GM21825 (cell line): ENCODE data around the gene LCE3D.

Source experiments
- ATAC-seq: cut with Tn5 transposase; IDR thresholded peaks from one replicate; pipeline ENCODE4 v1.9.1; 2021; ENCODE audit warnings: mild to moderate bottlenecking, moderate library complexity; ENCODE audit not compliant: unreplicated experiment

The LCE3D gene

GRCh38 chr1:152533327-152533938 lies 46.9 kb downstream of the LCE3D start:
- no peak for ATAC-seq
